IPS-18a (cell line): ENCODE results near the gene ZNF426.
"Not testable (repeated sequence)": the region's sequence is repeated elsewhere in the genome, so short reads cannot be mapped to it uniquely, and the experiment has no call there.

Experiments used
- H3K27ac ChIP-seq: one replicate; pipeline ENCODE4 v1.5.1; 2013; ENCODE audit warnings: low read length
- H3K27me3 ChIP-seq: one replicate; pipeline ENCODE4 v1.6.1; 2013; ENCODE audit warnings: mild to moderate bottlenecking, low read length; ENCODE audit not compliant: control insufficient read depth, insufficient read depth
- H3K36me3 ChIP-seq: one replicate; pipeline ENCODE4 v1.6.1; 2013; ENCODE audit warnings: low read depth, low read length; ENCODE audit not compliant: control insufficient read depth
- H3K4me1 ChIP-seq: one replicate; pipeline ENCODE4 v1.6.1; 2013; ENCODE audit warnings: low read depth, low read length; ENCODE audit not compliant: control insufficient read depth
- H3K4me3 ChIP-seq: one replicate; pipeline ENCODE4 v1.5.1; 2013; ENCODE audit warnings: low read length
- H3K9ac ChIP-seq: one replicate; pipeline ENCODE4 v1.6.1; 2013; ENCODE audit warnings: mild to moderate bottlenecking, low read length, moderate library complexity
- H3K9me3 ChIP-seq: one replicate; pipeline ENCODE4 v1.6.1; 2013; ENCODE audit warnings: low read depth, low read length; ENCODE audit not compliant: control insufficient read depth

ZNF426 gene

DNA sequence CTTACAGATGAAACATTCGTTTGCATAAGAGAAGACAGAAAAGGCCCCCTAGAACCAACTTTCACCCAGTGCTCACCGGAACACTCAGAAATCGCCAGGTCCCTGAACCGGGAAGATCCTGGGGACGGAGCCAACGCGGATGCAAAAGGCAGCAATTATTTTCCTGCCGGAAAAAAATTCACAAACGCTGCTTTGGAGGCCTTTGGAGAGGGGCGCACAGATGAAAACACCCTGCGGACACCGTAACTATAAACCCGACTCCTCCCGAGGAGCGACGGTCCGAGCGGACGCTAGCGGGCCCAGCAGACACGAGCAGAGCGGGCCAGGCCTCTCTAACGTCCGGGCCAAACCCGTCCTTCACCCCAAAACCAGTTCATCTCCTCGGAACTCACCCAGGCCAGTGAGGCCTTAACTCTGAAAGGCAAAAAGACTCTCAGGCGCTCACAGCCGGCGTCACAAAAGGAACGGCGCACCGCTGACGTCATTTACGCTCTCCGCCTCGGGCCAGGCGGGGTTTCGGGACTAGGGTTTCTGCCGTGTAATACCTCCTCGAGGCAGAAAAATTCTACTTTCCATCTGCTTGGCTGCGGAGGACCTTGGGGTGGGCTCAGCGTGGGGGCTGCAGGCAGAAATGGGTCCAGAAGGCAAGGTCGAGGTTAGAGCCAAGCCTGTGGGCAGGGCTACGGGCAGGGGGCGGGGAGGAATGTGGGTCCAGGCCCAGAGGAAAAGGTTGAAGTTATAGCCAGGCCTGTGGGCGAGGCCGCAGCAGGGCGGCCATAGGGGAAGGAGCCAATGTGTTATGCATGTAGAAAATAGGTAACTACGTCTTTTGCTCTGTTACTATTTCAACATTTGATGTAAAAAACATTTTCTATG, at the start of gene ZNF426:
TSS of gene ZNF426 (minus strand) at position 463 of the 876 bp plus-strand sequence. CDS start 2,413 bp downstream, outside the sequence.
- no peaks in the 10 kb centered on the region for H3K4me1 ChIP-seq
- H3K27ac ChIP-seq = peak within 1 kb of the TSS; percentile 99
- H3K4me3 ChIP-seq = peak within 1 kb of the TSS; percentile 99
- peaks cover 28% of the 10 kb centered on the region for H3K36me3 ChIP-seq
- H3K9ac ChIP-seq = peak within 1 kb of the TSS; percentile 97
- H3K9me3 ChIP-seq = peaks cover 17% of the 10 kb centered on the region
- H3K27me3 ChIP-seq = no peaks in the 10 kb centered on the region

DNA sequence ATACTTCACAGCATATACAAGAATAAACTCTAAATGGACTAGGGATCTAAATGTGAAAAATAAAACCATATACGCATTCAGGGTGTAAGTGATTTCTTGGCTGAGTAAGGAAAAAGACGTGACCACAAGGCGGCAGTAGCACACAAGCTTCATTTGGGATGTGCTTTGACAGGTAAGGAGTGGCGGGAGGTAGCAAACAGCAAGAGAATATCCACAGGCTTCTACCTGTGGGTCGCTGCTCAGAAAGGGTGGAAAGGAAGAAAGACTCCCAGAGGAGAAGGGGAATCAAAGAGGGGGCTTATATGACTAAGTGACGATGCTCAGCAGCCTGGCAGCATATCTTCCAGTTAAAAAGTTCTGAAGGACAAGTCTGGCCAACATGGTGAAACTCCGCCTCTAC, 48.3 kb upstream of the ZNF426 start:
- H3K27me3 ChIP-seq = no peaks in the 10 kb centered on the region
- H3K9me3 ChIP-seq = no peaks in the 10 kb centered on the region
- H3K4me3 ChIP-seq = no peak overlapping the region
- H3K4me1 ChIP-seq = peaks cover 16% of the 10 kb centered on the region
- peaks cover 2% of the 10 kb centered on the region for H3K36me3 ChIP-seq
- H3K27ac ChIP-seq = no peak overlapping the region
- H3K9ac ChIP-seq = no peak overlapping the region

DNA sequence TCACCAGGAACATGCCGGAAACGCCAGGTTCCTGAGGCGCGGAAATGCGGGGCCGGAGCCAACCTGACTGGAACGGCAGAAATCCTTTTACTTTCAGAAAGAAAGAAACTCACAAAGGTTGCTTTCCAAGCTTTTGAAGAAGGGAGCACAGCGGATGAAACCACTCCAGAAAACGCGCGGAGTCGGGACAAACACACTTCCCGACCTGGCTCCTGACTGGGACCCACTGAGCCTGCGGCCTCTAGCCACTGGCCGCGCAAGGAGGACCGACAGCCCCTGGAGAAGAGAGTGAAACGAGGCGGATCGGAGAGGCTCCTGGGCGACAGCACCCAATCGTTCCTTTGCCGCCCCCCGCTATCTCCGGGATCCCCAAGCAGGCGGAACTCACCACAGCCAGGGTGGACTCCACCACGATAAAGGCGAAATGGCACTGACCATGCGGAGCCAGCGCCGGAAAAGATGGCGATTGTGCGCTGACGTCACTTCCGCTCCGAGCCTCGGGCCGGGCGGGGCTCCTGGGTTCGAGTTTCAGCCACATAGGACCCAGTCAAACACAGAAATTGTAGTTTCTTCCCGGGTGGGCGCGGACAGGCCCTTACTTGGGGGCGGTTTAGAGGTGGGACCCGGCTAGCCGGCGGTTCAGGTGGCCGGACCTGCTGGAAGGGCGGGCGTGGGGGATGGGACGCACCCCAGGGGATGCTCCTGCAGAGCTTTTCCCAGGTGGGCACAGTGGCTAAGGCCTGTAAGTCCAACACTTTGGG, 45.8 kb upstream of the ZNF426 start, which contains the start of gene ZNF121:
TSS of gene ZNF121 (minus strand) at position 432 of the 761 bp plus-strand sequence. CDS start 16,407 bp downstream, outside the sequence.
- peaks cover 9% of the 10 kb centered on the region for H3K36me3 ChIP-seq
- peak within 1 kb of the TSS; percentile 99 for H3K9ac ChIP-seq
- H3K27me3 ChIP-seq = no peaks in the 10 kb centered on the region
- peak within 1 kb of the TSS; percentile 99 for H3K4me3 ChIP-seq
- no peaks in the 10 kb centered on the region for H3K9me3 ChIP-seq
- peaks cover 20% of the 10 kb centered on the region for H3K4me1 ChIP-seq
- H3K27ac ChIP-seq = peak within 1 kb of the TSS; percentile 94

DNA sequence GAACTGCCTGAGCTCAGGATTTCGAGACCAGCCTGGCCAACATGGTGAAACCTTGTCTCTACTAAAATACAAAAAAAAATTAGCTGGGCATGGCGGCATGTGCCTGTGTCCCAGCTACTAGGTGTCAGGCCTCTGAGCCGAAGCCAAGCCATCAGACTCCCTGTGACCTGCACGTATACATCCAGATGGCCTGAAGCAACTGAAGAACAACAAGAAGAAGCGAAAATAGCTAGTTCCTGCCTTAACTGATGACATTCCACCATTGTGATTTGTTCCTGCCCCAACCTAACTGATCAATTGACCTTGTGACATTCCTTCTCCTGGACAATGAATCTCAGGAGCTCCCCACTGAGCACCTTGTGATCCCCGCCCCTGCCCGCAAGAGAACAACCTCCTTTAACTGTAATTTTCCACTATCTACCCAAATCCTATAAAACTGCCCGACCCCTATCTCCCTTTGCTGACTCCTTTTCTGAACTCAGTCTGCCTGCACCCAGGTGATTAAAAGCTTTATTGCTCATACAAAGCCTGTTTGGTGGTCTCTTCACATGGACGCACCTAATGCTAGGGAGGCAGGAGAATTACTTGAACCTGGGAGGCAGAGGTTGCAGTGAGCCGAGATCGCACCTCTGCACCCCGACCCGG, 43.8 kb upstream of the ZNF426 start:
- H3K9me3 ChIP-seq, H3K27me3 ChIP-seq: not testable (repeated sequence)
- peaks cover 18% of the 10 kb centered on the region for H3K36me3 ChIP-seq
- peaks cover 17% of the 10 kb centered on the region for H3K4me1 ChIP-seq
- peak overlapping the region; percentile 59 for H3K27ac ChIP-seq
- H3K9ac ChIP-seq = peak overlapping the region; percentile 54
- peak overlapping the region; percentile 99 for H3K4me3 ChIP-seq

DNA sequence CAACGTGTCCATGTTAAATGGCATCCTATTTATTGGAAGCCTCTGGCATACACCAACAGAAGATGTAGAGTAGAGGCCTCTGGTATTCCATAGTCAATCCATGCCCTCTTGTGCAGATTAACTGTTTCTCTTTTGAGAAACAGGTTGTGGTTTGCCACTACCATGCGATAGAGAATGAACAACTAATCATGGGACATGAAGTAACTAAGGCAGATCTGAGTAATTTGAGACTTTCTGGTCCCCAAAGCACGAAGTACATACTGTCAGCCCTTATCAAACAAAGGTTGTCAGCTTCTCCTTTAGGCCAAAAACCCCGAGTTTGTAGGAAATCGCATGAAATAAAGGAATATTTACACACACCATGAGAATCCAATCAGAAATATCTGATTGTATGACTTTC, 42.3 kb upstream of the ZNF426 start:
- Histone ChIP-seq H3K27ac (peak overlapping the region; percentile 23), H3K9ac (no peak overlapping the region), H3K9me3 (no peaks in the 10 kb centered on the region), H3K4me1 (peaks cover 17% of the 10 kb centered on the region), H3K36me3 (peaks cover 18% of the 10 kb centered on the region), H3K27me3 (no peaks in the 10 kb centered on the region), H3K4me3 (peak overlapping the region; percentile 99)

DNA sequence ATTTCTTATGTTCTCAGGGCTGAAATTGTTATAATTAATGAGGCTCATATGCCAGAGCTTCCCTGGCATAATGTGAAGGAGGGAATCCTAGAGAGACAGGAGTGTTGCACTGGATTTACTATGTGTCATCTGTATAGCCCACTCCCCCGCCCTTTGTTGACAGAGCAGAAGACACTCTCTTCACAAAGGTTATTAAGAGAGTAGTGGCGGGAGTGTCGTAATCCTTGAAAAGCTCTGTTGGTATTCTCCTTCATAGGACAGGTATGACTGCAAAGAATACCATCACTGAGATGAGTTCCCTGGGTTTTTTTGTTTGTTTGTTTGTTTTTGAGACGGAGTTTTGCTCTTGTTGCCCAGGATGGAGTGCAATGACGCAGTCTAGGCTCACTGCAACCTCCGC, 31.8 kb upstream of the ZNF426 start:
- no peaks in the 10 kb centered on the region for H3K27me3 ChIP-seq
- H3K4me1 ChIP-seq = no peaks in the 10 kb centered on the region
- no peak overlapping the region for H3K9ac ChIP-seq
- peaks cover 36% of the 10 kb centered on the region for H3K9me3 ChIP-seq
- H3K27ac ChIP-seq = no peak overlapping the region
- no peak overlapping the region for H3K4me3 ChIP-seq
- H3K36me3 ChIP-seq = peaks cover 46% of the 10 kb centered on the region

DNA sequence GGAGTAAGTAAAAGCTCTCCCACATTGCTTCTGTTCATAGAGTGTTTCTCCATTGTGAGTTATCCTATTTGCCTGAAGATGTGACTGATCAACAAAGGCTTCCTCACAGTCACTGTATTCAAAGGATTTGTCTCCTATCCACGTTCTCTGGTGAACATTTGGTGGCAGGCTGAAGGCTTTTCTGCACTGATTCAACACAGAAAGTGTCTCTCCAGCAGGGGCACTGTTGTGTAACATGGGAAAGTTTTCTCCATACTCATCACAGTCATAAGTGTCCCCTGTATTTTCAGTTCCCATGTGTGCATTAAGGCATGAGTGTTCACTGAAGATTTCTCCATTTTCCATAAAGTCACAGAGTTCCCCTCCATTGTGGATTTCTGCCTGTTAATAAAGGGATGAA, 28.3 kb upstream of the ZNF426 start:
- Histone ChIP-seq H3K36me3 (peaks cover 76% of the 10 kb centered on the region), H3K9ac (no peak overlapping the region), H3K4me1 (no peaks in the 10 kb centered on the region), H3K27ac (no peak overlapping the region), H3K9me3 (peaks cover 54% of the 10 kb centered on the region), H3K4me3 (no peak overlapping the region), H3K27me3 (no peaks in the 10 kb centered on the region)

DNA sequence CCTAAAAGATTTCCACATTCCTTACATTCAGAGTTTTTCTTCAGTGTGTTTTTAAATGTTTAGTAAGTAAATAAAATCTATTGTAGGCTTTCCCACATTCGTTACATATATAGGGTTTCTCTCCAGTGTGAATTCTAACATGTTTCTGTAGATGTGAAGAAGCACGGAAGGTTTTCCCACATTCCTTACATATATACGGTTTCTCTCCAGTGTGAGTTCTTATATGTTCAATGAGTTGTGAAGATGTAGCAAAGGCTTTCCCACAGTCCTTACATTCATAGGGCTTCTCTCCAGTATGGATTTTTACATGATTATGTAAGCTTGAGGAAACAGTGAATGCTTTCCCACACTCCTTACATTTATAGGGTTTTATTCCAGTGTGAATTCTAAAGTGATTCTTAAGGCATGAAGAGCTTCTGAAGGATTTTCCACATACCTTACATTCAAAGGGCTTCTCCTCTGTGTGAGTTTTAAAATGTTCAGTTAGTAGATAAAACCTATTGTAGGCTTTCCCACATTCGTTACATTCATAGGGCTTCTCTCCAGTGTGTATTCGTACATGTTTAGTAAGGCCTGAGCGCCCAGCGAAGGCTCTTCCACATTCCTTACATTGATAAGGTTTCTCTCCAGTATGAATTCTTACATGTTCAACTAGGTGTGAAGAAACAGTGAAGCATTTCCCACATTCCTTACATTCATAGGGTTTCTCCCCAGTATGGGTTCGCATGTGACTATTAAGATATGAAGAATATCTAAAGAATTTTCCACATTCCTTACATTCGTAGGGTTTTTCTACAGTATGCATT, 27.7 kb upstream of the ZNF426 start:
- H3K4me3 ChIP-seq = no peak overlapping the region
- no peaks in the 10 kb centered on the region for H3K27me3 ChIP-seq
- H3K27ac ChIP-seq = no peak overlapping the region
- H3K9ac ChIP-seq = no peak overlapping the region
- H3K36me3 ChIP-seq = peaks cover 82% of the 10 kb centered on the region
- no peaks in the 10 kb centered on the region for H3K4me1 ChIP-seq
- H3K9me3 ChIP-seq = peaks cover 54% of the 10 kb centered on the region

DNA sequence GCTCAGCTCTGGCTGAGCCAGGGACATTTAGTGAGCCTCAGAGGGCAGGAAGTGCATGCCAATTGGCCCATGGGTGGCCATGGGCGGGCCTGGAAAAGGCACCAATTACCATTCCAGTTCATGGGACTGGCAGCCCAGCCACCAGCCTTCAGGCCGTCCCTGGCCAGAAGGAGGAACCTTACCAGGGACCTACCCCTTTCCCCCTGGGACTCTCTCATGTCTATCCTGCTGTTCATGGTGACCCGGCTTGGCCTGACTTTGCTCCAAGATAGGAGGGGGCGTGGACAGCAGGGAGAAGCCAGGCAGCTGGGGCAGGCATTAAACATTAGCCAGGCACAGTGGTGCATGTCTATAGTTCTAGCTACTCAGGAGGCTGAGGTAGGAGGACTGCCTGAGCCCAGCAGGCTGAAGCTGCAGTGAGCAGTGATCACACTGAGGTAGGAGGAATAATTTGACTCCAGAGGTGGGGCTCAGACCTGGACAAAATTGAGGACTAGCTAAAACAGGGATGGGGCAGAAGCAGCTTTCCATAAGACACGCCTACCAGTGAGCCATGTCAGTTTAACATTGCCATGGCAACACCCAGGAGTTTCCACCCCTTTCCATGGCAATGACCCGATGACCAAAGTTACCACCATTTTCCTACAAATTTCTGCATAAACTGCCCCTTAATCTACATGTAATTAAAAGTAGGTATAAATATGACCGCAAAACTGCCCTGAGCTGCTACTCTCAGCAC, 14.3 kb upstream of the ZNF426 start:
- Histone ChIP-seq H3K27me3 (no peaks in the 10 kb centered on the region), H3K9me3 (peaks cover 9% of the 10 kb centered on the region), H3K9ac (no peak overlapping the region), H3K4me3 (no peak overlapping the region), H3K27ac (no peak overlapping the region), H3K36me3 (no peaks in the 10 kb centered on the region), H3K4me1 (no peaks in the 10 kb centered on the region)

DNA sequence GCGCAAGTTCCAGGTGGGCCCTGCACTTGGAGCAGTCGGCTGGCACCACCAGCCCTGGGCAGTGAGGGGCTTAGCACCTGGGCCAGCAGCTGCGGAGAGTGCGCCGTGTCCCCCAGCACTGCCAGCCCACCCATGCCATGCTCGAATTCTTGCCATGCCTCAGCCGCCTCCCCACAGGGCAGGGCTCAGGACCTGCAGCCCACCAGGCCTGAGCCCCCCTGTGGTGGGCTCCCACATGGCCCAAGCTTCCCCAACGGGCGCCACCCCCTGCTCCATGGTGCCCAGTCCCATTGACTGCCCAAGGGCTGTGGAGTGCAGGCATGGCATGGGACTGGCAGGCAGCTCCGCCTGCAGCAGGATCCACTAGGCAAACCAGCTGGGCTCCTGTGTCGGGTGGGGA, 9.4 kb upstream of the ZNF426 start:
- Histone ChIP-seq H3K27ac (no peak overlapping the region), H3K27me3 (no peaks in the 10 kb centered on the region), H3K9ac (no peak overlapping the region), H3K9me3 (peaks cover 17% of the 10 kb centered on the region), H3K4me3 (no peak overlapping the region), H3K4me1 (no peaks in the 10 kb centered on the region), H3K36me3 (no peaks in the 10 kb centered on the region)
